HepG2 (cell line): ENCODE data around the gene COASY. TPM values are rescaled to one million over a fixed set of nuclear protein-coding genes. Genes with fewer than 3 reads are reported as not detected.

Experiments used
- ATRX ChIP-seq: sonication (generic); formaldehyde crosslinking; IDR thresholded peaks from 2 replicates; pipeline ENCODE4 v1.4.0; 2020; ENCODE audit warnings: missing genetic modification reagents, borderline replicate concordance
- ELF4 ChIP-seq: sonication (generic); formaldehyde crosslinking; IDR thresholded peaks from 2 replicates; pipeline ENCODE4 v1.5.0; 2020; ENCODE audit warnings: missing genetic modification reagents, mild to moderate bottlenecking, moderate library complexity, borderline replicate concordance
- ERF ChIP-seq: IDR thresholded peaks from 2 replicates; pipeline ENCODE4 v1.6.1; 2018; ENCODE audit warnings: missing biosample characterization, missing genetic modification reagents
- HMG20A ChIP-seq: IDR thresholded peaks from 2 replicates; pipeline ENCODE4 v1.6.1; 2016; ENCODE audit warnings: borderline replicate concordance
- KMT2B ChIP-seq: IDR thresholded peaks from 2 replicates; pipeline ENCODE4 v1.6.1; 2016; ENCODE audit warnings: missing genetic modification reagents, missing compliant biosample characterization
- MIER3 ChIP-seq: IDR thresholded peaks from 2 replicates; pipeline ENCODE4 v1.6.1; 2016; ENCODE audit warnings: missing compliant biosample characterization, borderline replicate concordance
- PHF5A ChIP-seq: IDR thresholded peaks from one replicate; pipeline ENCODE4 v1.6.1; 2018; ENCODE audit warnings: low read depth, missing genetic modification reagents; ENCODE audit not compliant: unreplicated experiment
- TOPORS ChIP-seq: sonication (generic); formaldehyde crosslinking; IDR thresholded peaks from 2 replicates; pipeline ENCODE4 v1.8.0; 2023; ENCODE audit warnings: mild to moderate bottlenecking, missing genetic modification reagents
- ZFYVE20 ChIP-seq: sonication (generic); formaldehyde crosslinking; IDR thresholded peaks from 2 replicates; pipeline ENCODE4 v1.8.0; 2023; ENCODE audit warnings: low read depth, mild to moderate bottlenecking, moderate library complexity, missing genetic modification reagents, borderline replicate concordance
- ZNF543 ChIP-seq: sonication (generic); formaldehyde crosslinking; IDR thresholded peaks from 2 replicates; pipeline ENCODE4 v1.4.0; 2020; ENCODE audit warnings: mild to moderate bottlenecking, missing genetic modification reagents
- ZNF607 ChIP-seq: sonication (generic); formaldehyde crosslinking; IDR thresholded peaks from 2 replicates; pipeline ENCODE4 v1.5.1; 2020; ENCODE audit warnings: missing genetic modification reagents, mild to moderate bottlenecking, borderline replicate concordance
- ZNF782 ChIP-seq: sonication (generic); formaldehyde crosslinking; IDR thresholded peaks from 2 replicates; pipeline ENCODE4 v1.4.0; 2020; ENCODE audit warnings: missing genetic modification reagents, mild to moderate bottlenecking, borderline replicate concordance
- polyA plus RNA-seq, 8 experiments: library from polyadenylated mRNA; depleted of rRNA in 3 of 8; stranded (reverse) in 7 of 8; unstranded in 1 of 8; fragments of >200 nt; fragmentation: Illumina TruSeq in 4 of 8; extraction: Trizol in 4 of 8; gene quantifications; 2 replicates each; pipeline versions ENCODE4 v1.2.1 to v1.2.3, GENCODE V29; 2011 to 2016; ENCODE audit warnings: low read depth in 4 of 8, missing spikeins in 1 of 8, mixed read lengths in 1 of 8; ENCODE audit not compliant: insufficient read depth in 1 of 8
- total RNA-seq, 5 experiments: library from RNA; depleted of rRNA; stranded (reverse); fragments of >200 nt; fragmentation: Illumina TruSeq; extraction: Trizol; gene quantifications; 2 replicates each; pipeline ENCODE4 v1.2.3, GENCODE V29; 2016; ENCODE audit warnings: low read depth in 1 of 5
- TF ChIP-seq, protein P1 (sequence below): sonication (generic); formaldehyde crosslinking; IDR thresholded peaks from 2 replicates; pipeline ENCODE4 v1.8.0; 2022; ENCODE audit warnings: mild to moderate bottlenecking, missing genetic modification reagents, moderate library complexity
- TF ChIP-seq, protein P2 (sequence below): sonication (generic); formaldehyde crosslinking; IDR thresholded peaks from 2 replicates; pipeline ENCODE4 v1.4.0; 2020; ENCODE audit warnings: mild to moderate bottlenecking, low read depth, missing genetic modification reagents
- TF ChIP-seq, protein P3 (sequence below): sonication (generic); formaldehyde crosslinking; IDR thresholded peaks from 2 replicates; pipeline ENCODE4 v1.4.0; 2020; ENCODE audit warnings: mild to moderate bottlenecking, missing genetic modification reagents
- TF ChIP-seq, protein P4 (sequence below): sonication (generic); formaldehyde crosslinking; IDR thresholded peaks from 2 replicates; pipeline ENCODE4 v1.4.0; 2020; ENCODE audit warnings: missing genetic modification reagents
- TF ChIP-seq, protein P5 (sequence below): sonication (generic); formaldehyde crosslinking; IDR thresholded peaks from 2 replicates; pipeline ENCODE4 v1.8.0; 2022; ENCODE audit warnings: low read depth, missing genetic modification reagents

COASY gene
- total and polyA plus RNA-seq, 2 of the 13 experiments (the other 11 are each of a cell fraction or from before 2014, with no cell fraction given), result 90.7 to 125 TPM

DNA sequence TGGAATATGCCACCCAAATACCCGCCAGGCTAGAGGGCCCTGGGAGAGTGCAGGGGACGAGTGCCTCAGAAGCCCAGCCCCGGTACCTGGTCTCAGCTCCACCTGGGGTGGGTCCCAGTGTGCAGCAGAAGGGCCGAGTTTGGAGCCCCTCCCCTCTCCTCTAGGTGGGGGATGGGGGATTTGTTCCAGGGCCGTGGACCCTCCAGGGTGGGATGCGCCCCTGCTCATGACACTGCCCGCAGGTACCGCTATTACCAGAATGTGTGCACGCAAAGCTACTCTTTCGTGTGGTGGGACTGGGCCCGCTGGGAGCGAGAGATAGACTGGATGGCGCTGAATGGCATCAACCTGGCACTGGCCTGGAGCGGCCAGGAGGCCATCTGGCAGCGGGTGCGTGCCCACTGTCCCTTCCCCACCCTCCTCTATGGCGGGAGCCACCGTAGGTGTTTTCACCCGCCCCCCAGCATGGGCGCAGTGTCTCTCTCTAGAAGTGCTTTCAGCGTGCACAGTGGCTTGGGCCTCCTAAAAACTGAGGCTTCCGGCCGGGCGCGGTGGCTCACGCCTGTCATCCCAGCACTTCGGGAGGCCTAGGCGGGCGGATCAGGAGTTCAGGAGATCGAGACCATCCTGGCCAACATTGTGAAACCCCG lies 24.7 kb upstream of the COASY start (continued):
- TF ChIP-seq, protein P1, sequence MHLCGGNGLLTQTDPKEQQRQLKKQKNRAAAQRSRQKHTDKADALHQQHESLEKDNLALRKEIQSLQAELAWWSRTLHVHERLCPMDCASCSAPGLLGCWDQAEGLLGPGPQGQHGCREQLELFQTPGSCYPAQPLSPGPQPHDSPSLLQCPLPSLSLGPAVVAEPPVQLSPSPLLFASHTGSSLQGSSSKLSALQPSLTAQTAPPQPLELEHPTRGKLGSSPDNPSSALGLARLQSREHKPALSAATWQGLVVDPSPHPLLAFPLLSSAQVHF (CRISPR knock-in tag), result no peak
- TF ChIP-seq ATRX (CRISPR knock-in tag), result no peak
- TF ChIP-seq, protein P2, sequence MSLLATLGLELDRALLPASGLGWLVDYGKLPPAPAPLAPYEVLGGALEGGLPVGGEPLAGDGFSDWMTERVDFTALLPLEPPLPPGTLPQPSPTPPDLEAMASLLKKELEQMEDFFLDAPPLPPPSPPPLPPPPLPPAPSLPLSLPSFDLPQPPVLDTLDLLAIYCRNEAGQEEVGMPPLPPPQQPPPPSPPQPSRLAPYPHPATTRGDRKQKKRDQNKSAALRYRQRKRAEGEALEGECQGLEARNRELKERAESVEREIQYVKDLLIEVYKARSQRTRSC, result no peak
- TF ChIP-seq KMT2B (CRISPR knock-in tag), result no peak
- no peak for TF ChIP-seq ZNF607 (CRISPR knock-in tag)
- TF ChIP-seq ZNF543, result no peak
- no peak for TF ChIP-seq ZFYVE20 (CRISPR knock-in tag)
- no peak for TF ChIP-seq ERF (CRISPR knock-in tag)
- TF ChIP-seq PHF5A, result no peak
- TF ChIP-seq TOPORS (CRISPR knock-in tag), result no peak
- no peak for TF ChIP-seq HMG20A (CRISPR knock-in tag)
- TF ChIP-seq, protein P3, sequence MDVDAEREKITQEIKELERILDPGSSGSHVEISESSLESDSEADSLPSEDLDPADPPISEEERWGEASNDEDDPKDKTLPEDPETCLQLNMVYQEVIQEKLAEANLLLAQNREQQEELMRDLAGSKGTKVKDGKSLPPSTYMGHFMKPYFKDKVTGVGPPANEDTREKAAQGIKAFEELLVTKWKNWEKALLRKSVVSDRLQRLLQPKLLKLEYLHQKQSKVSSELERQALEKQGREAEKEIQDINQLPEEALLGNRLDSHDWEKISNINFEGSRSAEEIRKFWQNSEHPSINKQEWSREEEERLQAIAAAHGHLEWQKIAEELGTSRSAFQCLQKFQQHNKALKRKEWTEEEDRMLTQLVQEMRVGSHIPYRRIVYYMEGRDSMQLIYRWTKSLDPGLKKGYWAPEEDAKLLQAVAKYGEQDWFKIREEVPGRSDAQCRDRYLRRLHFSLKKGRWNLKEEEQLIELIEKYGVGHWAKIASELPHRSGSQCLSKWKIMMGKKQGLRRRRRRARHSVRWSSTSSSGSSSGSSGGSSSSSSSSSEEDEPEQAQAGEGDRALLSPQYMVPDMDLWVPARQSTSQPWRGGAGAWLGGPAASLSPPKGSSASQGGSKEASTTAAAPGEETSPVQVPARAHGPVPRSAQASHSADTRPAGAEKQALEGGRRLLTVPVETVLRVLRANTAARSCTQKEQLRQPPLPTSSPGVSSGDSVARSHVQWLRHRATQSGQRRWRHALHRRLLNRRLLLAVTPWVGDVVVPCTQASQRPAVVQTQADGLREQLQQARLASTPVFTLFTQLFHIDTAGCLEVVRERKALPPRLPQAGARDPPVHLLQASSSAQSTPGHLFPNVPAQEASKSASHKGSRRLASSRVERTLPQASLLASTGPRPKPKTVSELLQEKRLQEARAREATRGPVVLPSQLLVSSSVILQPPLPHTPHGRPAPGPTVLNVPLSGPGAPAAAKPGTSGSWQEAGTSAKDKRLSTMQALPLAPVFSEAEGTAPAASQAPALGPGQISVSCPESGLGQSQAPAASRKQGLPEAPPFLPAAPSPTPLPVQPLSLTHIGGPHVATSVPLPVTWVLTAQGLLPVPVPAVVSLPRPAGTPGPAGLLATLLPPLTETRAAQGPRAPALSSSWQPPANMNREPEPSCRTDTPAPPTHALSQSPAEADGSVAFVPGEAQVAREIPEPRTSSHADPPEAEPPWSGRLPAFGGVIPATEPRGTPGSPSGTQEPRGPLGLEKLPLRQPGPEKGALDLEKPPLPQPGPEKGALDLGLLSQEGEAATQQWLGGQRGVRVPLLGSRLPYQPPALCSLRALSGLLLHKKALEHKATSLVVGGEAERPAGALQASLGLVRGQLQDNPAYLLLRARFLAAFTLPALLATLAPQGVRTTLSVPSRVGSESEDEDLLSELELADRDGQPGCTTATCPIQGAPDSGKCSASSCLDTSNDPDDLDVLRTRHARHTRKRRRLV (CRISPR knock-in tag), result no peak
- TF ChIP-seq ELF4 (CRISPR knock-in tag), result no peak
- TF ChIP-seq ZNF782 (CRISPR knock-in tag), result 0 out of 2 replicates have a peak, but pooled peaks have one; percentile 22
- no peak; the same call in 1 of the 2 replicates for TF ChIP-seq MIER3 (CRISPR knock-in tag)
- TF ChIP-seq, protein P4, sequence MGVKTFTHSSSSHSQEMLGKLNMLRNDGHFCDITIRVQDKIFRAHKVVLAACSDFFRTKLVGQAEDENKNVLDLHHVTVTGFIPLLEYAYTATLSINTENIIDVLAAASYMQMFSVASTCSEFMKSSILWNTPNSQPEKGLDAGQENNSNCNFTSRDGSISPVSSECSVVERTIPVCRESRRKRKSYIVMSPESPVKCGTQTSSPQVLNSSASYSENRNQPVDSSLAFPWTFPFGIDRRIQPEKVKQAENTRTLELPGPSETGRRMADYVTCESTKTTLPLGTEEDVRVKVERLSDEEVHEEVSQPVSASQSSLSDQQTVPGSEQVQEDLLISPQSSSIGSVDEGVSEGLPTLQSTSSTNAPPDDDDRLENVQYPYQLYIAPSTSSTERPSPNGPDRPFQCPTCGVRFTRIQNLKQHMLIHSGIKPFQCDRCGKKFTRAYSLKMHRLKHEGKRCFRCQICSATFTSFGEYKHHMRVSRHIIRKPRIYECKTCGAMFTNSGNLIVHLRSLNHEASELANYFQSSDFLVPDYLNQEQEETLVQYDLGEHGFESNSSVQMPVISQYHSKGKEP (CRISPR knock-in tag), result no peak
- TF ChIP-seq, protein P5, sequence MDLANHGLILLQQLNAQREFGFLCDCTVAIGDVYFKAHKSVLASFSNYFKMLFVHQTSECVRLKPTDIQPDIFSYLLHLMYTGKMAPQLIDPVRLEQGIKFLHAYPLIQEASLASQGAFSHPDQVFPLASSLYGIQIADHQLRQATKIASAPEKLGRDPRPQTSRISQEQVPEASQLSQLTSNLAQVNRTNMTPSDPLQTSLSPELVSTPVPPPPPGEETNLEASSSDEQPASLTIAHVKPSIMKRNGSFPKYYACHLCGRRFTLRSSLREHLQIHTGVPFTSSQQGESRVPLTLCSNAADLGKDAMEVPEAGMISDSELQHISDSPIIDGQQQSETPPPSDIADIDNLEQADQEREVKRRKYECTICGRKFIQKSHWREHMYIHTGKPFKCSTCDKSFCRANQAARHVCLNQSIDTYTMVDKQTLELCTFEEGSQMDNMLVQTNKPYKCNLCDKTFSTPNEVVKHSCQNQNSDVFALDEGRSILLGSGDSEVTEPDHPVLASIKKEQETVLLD (CRISPR knock-in tag), result no peak
